Thoracic aorta (tissue), 2 donors: ENCODE data around the gene TAX1BP3. TPM values are rescaled to one million over a fixed set of nuclear protein-coding genes. Genes with fewer than 3 reads are reported as not detected.

Experiments used
- ATAC-seq: fragments of 150-250 bp; one replicate; pipeline ENCODE4 v1.8.0; 2017; ENCODE audit warnings: low read depth; ENCODE audit not compliant: insufficient number of reproducible peaks, low FRiP score
- DNase-seq: peaks from one replicate; pipeline ENCODE4 v3.0.0-alpha.2; 2020; ENCODE audit warnings: low spot score
- H3K27ac ChIP-seq, 2 donors: fragments of 200-600 bp; sonication (generic); 1 replicate in 1 of 2; 2 replicates in 1 of 2; pipeline ENCODE4 v1.5.1; 2016; ENCODE audit warnings: mild to moderate bottlenecking in 2 of 2, moderate library complexity in 2 of 2
- H3K27me3 ChIP-seq: fragments of 200-600 bp; sonication (generic); replicated peaks from 2 replicates; pipeline ENCODE4 v1.6.0; 2016; ENCODE audit warnings: mild to moderate bottlenecking; ENCODE audit not compliant: insufficient read depth
- H3K36me3 ChIP-seq: fragments of 200-600 bp; sonication (generic); one replicate; pipeline ENCODE4 v1.5.1; 2016
- H3K4me1 ChIP-seq, 2 donors: fragments of 200-600 bp; sonication (generic); 1 replicate in 1 of 2; 2 replicates in 1 of 2; pipeline versions ENCODE4 v1.5.1 to v1.6.0; 2016; ENCODE audit warnings: low read depth in 2 of 2, mild to moderate bottlenecking in 1 of 2; ENCODE audit not compliant: control insufficient read depth in 1 of 2
- H3K4me3 ChIP-seq: fragments of 200-600 bp; sonication (generic); 2 replicates; pipeline ENCODE4 v1.5.1; 2016; ENCODE audit warnings: mild to moderate bottlenecking
- H3K9me3 ChIP-seq: fragments of 200-600 bp; sonication (generic); 2 replicates; pipeline ENCODE4 v1.5.1; 2016
- total RNA-seq, 2 donors: library from RNA; depleted of rRNA; stranded (reverse); fragments of >200 nt; gene quantifications; one replicate each; pipeline versions ENCODE4 v1.1.0 to v1.2.3, GENCODE V29; 2016
- TF ChIP-seq, protein P1 (sequence below): fragments of 200-600 bp; sonication (generic); IDR thresholded peaks from one replicate; pipeline ENCODE4 v1.5.1; 2019; ENCODE audit warnings: antibody characterized with exemption

Gene TAX1BP3
- total RNA-seq, 2 donors from 2014 or later: 127 to 243 TPM

DNA sequence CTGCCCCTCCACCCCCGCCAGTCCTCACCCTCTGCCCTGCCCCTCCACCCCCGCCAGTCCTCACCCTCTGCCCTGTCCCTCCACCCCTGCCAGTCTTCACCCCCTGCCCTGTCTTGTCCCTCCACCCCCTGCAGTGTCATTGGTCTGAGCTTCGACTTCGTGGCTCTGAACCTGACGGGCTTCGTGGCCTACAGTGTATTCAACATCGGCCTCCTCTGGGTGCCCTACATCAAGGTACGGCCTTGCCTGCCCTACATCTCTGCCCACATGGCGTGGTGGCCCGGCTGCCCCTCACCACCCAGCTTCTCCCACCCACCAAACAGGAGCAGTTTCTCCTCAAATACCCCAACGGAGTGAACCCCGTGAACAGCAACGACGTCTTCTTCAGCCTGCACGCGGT is 12.0 kb downstream of the TAX1BP3 start:
- Histone ChIP-seq H3K4me1 (peaks cover 21 to 34% of the 10 kb centered on the region in 2 donors), H3K27ac (no peak overlapping the region)
- TF ChIP-seq, protein P1, sequence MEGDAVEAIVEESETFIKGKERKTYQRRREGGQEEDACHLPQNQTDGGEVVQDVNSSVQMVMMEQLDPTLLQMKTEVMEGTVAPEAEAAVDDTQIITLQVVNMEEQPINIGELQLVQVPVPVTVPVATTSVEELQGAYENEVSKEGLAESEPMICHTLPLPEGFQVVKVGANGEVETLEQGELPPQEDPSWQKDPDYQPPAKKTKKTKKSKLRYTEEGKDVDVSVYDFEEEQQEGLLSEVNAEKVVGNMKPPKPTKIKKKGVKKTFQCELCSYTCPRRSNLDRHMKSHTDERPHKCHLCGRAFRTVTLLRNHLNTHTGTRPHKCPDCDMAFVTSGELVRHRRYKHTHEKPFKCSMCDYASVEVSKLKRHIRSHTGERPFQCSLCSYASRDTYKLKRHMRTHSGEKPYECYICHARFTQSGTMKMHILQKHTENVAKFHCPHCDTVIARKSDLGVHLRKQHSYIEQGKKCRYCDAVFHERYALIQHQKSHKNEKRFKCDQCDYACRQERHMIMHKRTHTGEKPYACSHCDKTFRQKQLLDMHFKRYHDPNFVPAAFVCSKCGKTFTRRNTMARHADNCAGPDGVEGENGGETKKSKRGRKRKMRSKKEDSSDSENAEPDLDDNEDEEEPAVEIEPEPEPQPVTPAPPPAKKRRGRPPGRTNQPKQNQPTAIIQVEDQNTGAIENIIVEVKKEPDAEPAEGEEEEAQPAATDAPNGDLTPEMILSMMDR: no peak

DNA sequence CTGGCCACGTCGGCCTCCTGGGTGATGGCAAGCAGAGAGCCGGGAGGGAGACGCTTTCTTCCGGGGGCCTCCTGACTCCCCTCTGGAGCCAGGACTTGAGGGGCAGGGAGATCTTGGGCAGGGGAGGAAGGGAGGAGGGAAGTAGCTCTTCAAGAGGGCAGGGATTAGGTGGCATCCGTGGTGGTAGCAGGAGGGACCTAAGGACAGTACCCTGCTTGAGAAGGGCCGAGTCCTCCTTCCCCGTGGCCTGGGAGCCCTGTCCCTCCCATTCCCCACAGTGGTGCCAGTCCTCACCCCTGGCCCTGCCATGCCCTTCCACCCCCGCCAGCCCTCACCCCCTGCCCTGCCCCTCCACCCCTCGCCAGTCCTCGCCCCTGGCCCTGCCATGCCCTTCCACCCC is 12.6 kb downstream of the TAX1BP3 start:
- DNase-seq (no peak), ATAC-seq (no peak)
- Histone ChIP-seq H3K4me3 (no peak overlapping the region), H3K27me3 (no peaks in the 10 kb centered on the region), H3K36me3 (peaks cover 4% of the 10 kb centered on the region), H3K9me3 (no peaks in the 10 kb centered on the region), H3K4me1 (peaks cover 17 to 28% of the 10 kb centered on the region in 2 donors), H3K27ac (no peak overlapping the region)
- TF ChIP-seq, protein P1: no peak

More for the DNA sequence above, 12.0 kb downstream of the TAX1BP3 start:
- Histone ChIP-seq H3K4me3 (no peak overlapping the region), H3K27me3 (no peaks in the 10 kb centered on the region), H3K36me3 (peaks cover 4% of the 10 kb centered on the region), H3K9me3 (no peaks in the 10 kb centered on the region)
- no peak for DNase-seq
- no peak for ATAC-seq

DNA sequence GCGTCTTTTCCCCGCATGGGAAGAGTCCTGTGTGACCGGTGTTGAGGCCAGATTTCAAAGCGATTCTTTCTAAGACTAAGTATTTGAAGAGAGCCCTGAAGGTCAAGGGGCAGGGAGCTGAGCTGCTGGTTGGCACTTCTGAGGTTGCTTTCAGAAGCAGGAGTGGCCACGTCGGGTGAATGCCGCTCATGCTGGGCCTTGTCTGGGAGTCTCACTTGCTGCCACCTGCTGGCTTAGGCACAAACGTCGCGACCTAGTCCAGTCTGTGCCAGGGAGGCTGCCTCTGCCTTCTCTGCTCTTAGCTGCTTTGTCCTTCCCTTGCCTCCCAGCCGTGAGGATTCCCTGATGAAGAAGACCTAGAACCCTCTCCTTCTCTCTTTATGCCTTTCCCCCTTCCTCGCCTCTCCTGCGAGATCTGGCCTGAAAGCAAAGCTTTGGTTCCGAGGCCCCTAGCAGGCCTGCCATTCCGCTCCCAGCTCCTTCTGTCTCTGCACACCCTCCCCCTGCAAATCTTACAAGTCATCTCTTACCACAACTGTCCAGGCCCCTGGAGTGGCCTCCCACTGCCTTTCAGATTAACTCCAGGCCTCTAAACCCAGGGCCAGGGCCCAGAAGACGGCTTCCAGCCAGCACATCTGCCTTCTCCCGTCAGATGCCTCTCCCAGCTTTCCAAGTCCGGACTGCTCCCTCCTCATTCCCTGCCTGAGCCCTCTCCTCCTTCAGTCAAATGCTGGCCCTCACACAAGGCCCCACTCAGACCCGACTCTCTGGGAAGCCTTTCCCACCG is 20.4 kb downstream of the TAX1BP3 start:
- ATAC-seq (no peak), DNase-seq (no peak)
- no peaks in the 10 kb centered on the region for H3K27me3 ChIP-seq
- TF ChIP-seq, protein P1: no peak
- H3K36me3 ChIP-seq: peaks cover 14% of the 10 kb centered on the region
- H3K4me1 ChIP-seq: no peaks in the 10 kb centered on the region
- no peak overlapping the region for H3K27ac ChIP-seq
- H3K4me3 ChIP-seq: no peak overlapping the region
- H3K9me3 ChIP-seq: no peaks in the 10 kb centered on the region

DNA sequence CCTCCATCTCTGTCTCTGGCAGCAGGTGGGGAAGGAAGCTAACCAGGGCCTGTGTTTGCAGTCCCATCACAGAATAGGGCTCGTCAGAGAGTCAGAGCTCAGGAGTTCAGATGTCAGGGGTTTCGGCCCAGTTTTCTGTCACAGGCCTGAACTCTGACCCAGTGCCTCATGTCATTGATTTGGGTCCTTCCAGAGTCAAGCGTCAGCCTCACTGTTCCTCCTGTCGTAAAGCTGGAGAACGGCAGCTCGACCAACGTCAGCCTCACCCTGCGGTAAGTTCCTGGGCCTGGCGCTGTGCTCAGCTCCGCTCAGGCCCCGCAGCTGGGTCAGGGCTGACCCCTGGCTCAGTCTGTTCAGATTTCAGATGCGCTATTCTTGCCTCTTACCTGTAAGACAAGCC is 21.1 kb downstream of the TAX1BP3 start:
- Histone ChIP-seq H3K4me3 (no peak overlapping the region), H3K4me1 (no peaks in the 10 kb centered on the region), H3K27me3 (no peaks in the 10 kb centered on the region), H3K27ac (no peak overlapping the region), H3K36me3 (peaks cover 14% of the 10 kb centered on the region), H3K9me3 (no peaks in the 10 kb centered on the region)
- DNase-seq: no peak
- TF ChIP-seq, protein P1: no peak
- no peak for ATAC-seq

DNA sequence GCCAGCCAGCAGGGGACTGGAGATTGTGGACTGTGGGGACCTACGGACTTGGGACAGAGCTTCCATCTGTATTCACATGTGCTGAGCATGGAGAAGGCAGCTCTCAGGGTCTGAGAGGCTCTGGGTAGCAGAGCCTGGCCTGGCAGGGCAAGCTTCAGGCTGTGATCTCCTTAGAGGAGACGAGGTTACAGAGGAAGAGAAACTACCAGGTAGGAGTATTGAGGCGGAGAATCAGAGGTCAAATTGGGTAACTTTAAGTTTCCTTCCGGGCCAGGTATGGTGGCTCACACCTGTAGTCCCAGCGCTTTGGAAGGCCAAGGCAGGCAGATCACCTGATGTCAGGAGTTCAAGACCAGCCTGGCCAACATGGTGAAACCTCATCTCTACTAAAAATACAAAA is 23.1 kb downstream of the TAX1BP3 start:
- no peak overlapping the region for H3K4me3 ChIP-seq
- peaks cover 14% of the 10 kb centered on the region for H3K36me3 ChIP-seq

More for the DNA sequence above, 23.1 kb downstream of the TAX1BP3 start:
- TF ChIP-seq, protein P1: no peak
- no peaks in the 10 kb centered on the region for H3K4me1 ChIP-seq
- ATAC-seq (no peak), DNase-seq (no peak)
- no peaks in the 10 kb centered on the region for H3K9me3 ChIP-seq
- H3K27me3 ChIP-seq: no peaks in the 10 kb centered on the region
- H3K27ac ChIP-seq: no peak overlapping the region
